ENCODE data around the gene ZFP1. TPM values are rescaled to one million over a fixed set of nuclear protein-coding genes. Genes with fewer than 3 reads are reported as not detected.

The ZFP1 gene
- total and polyA plus RNA-seq, 12 donors: 3.0 to 11.5 (median 6.9) TPM

GRCh38 chr16:75218256-75219076 is 70.1 kb downstream of the ZFP1 start, which contains the start of gene CTRB1:
CTRB1 (plus strand) TSS chr16:75218988; CDS start chr16:75219008, 20 bp downstream.
- ATAC-seq: peak in 2 of 8 donors; percentile 7 to 23
- no peak for DNase-seq
- WGBS, 2 donors: 82 to 85% methylated on average over 19 of the region's 19 CpGs
- H3K4me1 ChIP-seq: peaks cover 0 to 7% (median 0%) of the 10 kb centered on the region in 9 donors
- H3K27ac ChIP-seq: no peak within 1 kb of the TSS
- intact Hi-C loops (cut with DNase I): no loop called here
- no peak for TF ChIP-seq CTCF (IDR thresholded peaks at IDR 0.05)
- no peaks in the 10 kb centered on the region for H3K9me3 ChIP-seq
- peak within 1 kb of the TSS in 2 of 10 donors; percentile 5 to 18 for H3K4me3 ChIP-seq
- no peaks in the 10 kb centered on the region for H3K27me3 ChIP-seq
- no peaks in the 10 kb centered on the region for H3K36me3 ChIP-seq

- Histone ChIP-seq H3K27ac (no peak overlapping the region), H3K4me3 (no peak overlapping the region), H3K27me3 (no peaks in the 10 kb centered on the region), H3K36me3 (no peaks in the 10 kb centered on the region), H3K9me3 (no peaks in the 10 kb centered on the region), H3K4me1 (peaks cover 0 to 7% (median 0%) of the 10 kb centered on the region in 9 donors)
- intact Hi-C loops (cut with DNase I): no loop called here
- 82 to 83% methylated on average over 4 of the region's 4 CpGs for WGBS, 2 donors
- ATAC-seq (no peak), DNase-seq (no peak)
- no peak for TF ChIP-seq CTCF (IDR thresholded peaks at IDR 0.05)
Observed at GRCh38 chr16:75219088-75219487, 70.8 kb downstream of the ZFP1 start.

GRCh38 chr16:75219838-75220237 is 71.5 kb downstream of the ZFP1 start:
- Histone ChIP-seq H3K27me3 (peaks cover 0 to 6% (median 0%) of the 10 kb centered on the region in 7 donors), H3K9me3 (no peaks in the 10 kb centered on the region), H3K36me3 (no peaks in the 10 kb centered on the region), H3K4me3 (peak overlapping the region in 2 of 10 donors; percentile 5 to 18), H3K27ac (no peak overlapping the region), H3K4me1 (peaks cover 0 to 10% (median 0%) of the 10 kb centered on the region in 9 donors)
- intact Hi-C loops (cut with DNase I): loop anchor here in 1 of 10 donors (2.0 kb wide), 1 partner anchor 17 kb away; no protein-coding TSS in a partner anchor
- WGBS, 2 donors: 71 to 81% methylated on average over 5 of the region's 5 CpGs
- DNase-seq (no peak), ATAC-seq (no peak)
- TF ChIP-seq CTCF (IDR thresholded peaks at IDR 0.05): no peak

Other genes with a start within 250 kb of the ZFP1 start
- gene WDR59, start 163.4 kb upstream of the ZFP1 start, total RNA-seq: 10 to 100 TPM; 35.4 to 63.5 (median 42.0) TPM
- gene WDR59, start 163.4 kb upstream of the ZFP1 start, polyA plus RNA-seq: 10 to 100 TPM; 15.6 to 35.8 TPM
- 10 to 100 TPM; 16.7 to 30.8 (median 21.5) TPM for gene ZNRF1, start 149.5 kb upstream of the ZFP1 start, total RNA-seq
- gene ZNRF1, start 149.5 kb upstream of the ZFP1 start, polyA plus RNA-seq: 10 to 100 TPM; 13.1 to 20.0 TPM
- 100 to 1,000 TPM in 3 of 10 donors, 10 to 100 TPM in 7; 69.7 to 135 (median 94.9) TPM for gene LDHD, start 31.7 kb upstream of the ZFP1 start, total RNA-seq
- gene LDHD, start 31.7 kb upstream of the ZFP1 start, polyA plus RNA-seq: 10 to 100 TPM; 60.7 to 69.5 TPM
- gene CTRB2, start 58.6 kb downstream of the ZFP1 start, total RNA-seq: 1 to 10 TPM in 7 of 10 donors, not detected in 3; 2.0 to 3.8 (median 2.8) TPM
- gene CTRB2, start 58.6 kb downstream of the ZFP1 start, polyA plus RNA-seq: under 1 TPM in 1 of 2 donors, not detected in 1; 0.42 TPM
- 1 to 10 TPM in 7 of 10 donors, not detected in 3; 1.8 to 3.8 (median 2.6) TPM for gene CTRB1, start 70.5 kb downstream of the ZFP1 start, total RNA-seq
- 1 to 10 TPM in 1 of 2 donors, not detected in 1; 1.0 TPM for gene CTRB1, start 70.5 kb downstream of the ZFP1 start, polyA plus RNA-seq
- gene BCAR1, start 103.1 kb downstream of the ZFP1 start, total RNA-seq: 10 to 100 TPM; 56.1 to 85.2 (median 72.4) TPM
- gene BCAR1, start 103.1 kb downstream of the ZFP1 start, polyA plus RNA-seq: 10 to 100 TPM; 54.6 to 65.8 TPM

All from heart right ventricle (tissue), 16 donors.